Sigmoid colon (tissue), 7 donors: ENCODE measurements around the gene NEMP2. TPM values are rescaled to one million over a fixed set of nuclear protein-coding genes. Genes with fewer than 3 reads are reported as not detected.
"Not testable (repeated sequence)": the region's sequence is repeated elsewhere in the genome, so short reads cannot be mapped to it uniquely, and the experiment has no call there.

ENCODE experiments used
- DNase-seq: peaks from one replicate; pipeline ENCODE4 v3.0.0-alpha.2; 2019
- H3K27ac ChIP-seq, 4 donors: fragments of 200-600 bp; sonication (generic); one replicate each; pipeline ENCODE4 v1.5.1; 2016 to 2019; ENCODE audit warnings: mild to moderate bottlenecking in 1 of 4
- H3K27me3 ChIP-seq, 3 donors: fragments of 200-600 bp; sonication (generic); one replicate each; pipeline ENCODE4 v1.5.1; 2019; ENCODE audit warnings: mild to moderate bottlenecking in 1 of 3
- H3K36me3 ChIP-seq, 4 donors: fragments of 200-600 bp; sonication (generic); one replicate each; pipeline ENCODE4 v1.5.1; 2016 to 2019
- H3K4me1 ChIP-seq, 4 donors: fragments of 200-600 bp; sonication (generic); one replicate each; pipeline ENCODE4 v1.5.1; 2017 to 2019
- H3K4me3 ChIP-seq, 4 donors: fragments of 200-600 bp; sonication (generic); one replicate each; pipeline ENCODE4 v1.5.1; 2017 to 2019; ENCODE audit warnings: mild to moderate bottlenecking in 2 of 4, moderate library complexity in 1 of 4
- H3K9me3 ChIP-seq, 4 donors: fragments of 200-600 bp in 3 of 4; sonication (generic) in 3 of 4; one replicate each; pipeline versions ENCODE4 v1.5.1 to v1.6.1; 2013 to 2019
- EP300 ChIP-seq, 4 donors: sonication (generic); formaldehyde crosslinking; IDR thresholded peaks; one replicate each; pipeline ENCODE4 v1.6.1; 2017; ENCODE audit warnings: antibody characterized with exemption in 4 of 4
- POLR2A ChIP-seq, 2 donors: fragments of 450-650 bp; IDR thresholded peaks; one replicate each; pipeline ENCODE4 v1.6.1; 2016; ENCODE audit warnings: antibody characterized with exemption in 2 of 2, mild to moderate bottlenecking in 2 of 2, moderate library complexity in 2 of 2
- POLR2AphosphoS5 ChIP-seq, 4 donors: sonication (generic); formaldehyde crosslinking; IDR thresholded peaks; one replicate each; pipeline ENCODE4 v1.6.1; 2017; ENCODE audit warnings: antibody characterized with exemption in 4 of 4
- WGBS, 2 donors: extraction: QIAGEN DNeasy Blood & Tissue Kit; methylation state at CpG; one replicate each; pipeline ENCODE4 v1.1.7; 2013; 5-methylcytosine and 5-hydroxymethylcytosine counted together
- intact Hi-C: fragments of 100-400 bp; cut with DNase I; formaldehyde crosslinking; loops from one replicate; pipeline ENCODE4 v1.15.1; 2023
- polyA plus RNA-seq, 3 donors: library from polyadenylated mRNA; stranded (reverse); fragments of 200-250 nt; gene quantifications; one replicate each; pipeline ENCODE4 v1.2.3, GENCODE V29; 2013
- total RNA-seq, 4 donors: library from RNA; depleted of rRNA; stranded (reverse); fragments of >200 nt; gene quantifications; one replicate each; pipeline ENCODE4 v1.1.0, GENCODE V29; 2016
- TF ChIP-seq, protein P1 (sequence below), 4 experiments: fragments of 450-650 bp in 3 of 4; fragments of 200-600 bp in 1 of 4; IDR thresholded peaks; one replicate each; pipeline ENCODE4 v1.5.1; 2016 to 2019; ENCODE audit warnings: antibody characterized with exemption in 4 of 4, mild to moderate bottlenecking in 3 of 4, moderate library complexity in 2 of 4
- donor health status: healthy with polysubstance abuse.
- donor health status: Bipolar disorder and iron deficiency.
- donor health status: healthy.

NEMP2 gene
- total and polyA plus RNA-seq, 7 donors: 0.23 to 6.8 (median 3.1) TPM

DNA sequence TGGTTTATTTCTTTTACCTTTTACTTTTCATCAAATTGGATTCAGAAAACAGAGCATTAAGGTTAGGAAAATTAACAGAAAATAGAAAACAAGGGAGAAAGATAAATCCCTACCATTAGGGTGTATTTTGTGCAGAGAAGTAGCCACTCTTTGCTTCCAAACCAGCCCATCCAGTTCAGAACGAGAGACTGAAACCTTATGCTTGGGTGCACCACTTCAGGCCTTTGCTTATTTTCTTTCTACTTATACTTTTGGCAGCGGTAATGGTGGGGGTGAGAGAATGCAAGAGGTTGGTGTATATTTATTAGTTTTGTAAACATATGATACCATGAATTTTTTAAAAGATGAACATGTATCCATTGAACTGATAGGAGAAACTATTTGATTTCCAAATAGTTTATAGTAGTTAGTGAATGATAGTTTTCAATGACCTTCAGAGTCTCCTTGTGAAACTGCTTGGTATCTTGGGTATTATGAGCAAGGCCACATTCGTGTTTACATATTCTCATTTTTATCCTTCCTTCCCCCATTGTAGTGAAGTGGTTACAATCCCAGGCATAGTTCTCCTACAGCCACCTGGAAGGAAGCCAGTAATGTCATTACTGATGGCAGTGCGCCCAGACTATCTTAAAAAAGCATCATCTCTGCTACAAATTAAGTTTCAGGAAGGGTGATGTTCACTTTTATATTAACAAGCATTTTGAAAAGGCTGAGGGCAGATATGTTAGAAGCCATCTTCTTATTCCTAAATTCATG, 65.5 kb downstream of the NEMP2 start:
- Histone ChIP-seq H3K27me3 (no peaks in the 10 kb centered on the region), H3K9me3 (no peaks in the 10 kb centered on the region), H3K36me3 (peaks cover 0 to 6% (median 0%) of the 10 kb centered on the region in 4 donors), H3K4me1 (peaks cover 0 to 43% (median 41%) of the 10 kb centered on the region in 4 donors), H3K4me3 (no peak overlapping the region), H3K27ac (peak overlapping the region; percentile 80 to 87 (median 86))
- DNase-seq: peak; percentile 92
- TF ChIP-seq EP300 (IDR thresholded peaks at IDR 0.05): peak in 3 of 4 donors; percentile 36 to 72 (median 69)
- TF ChIP-seq, protein P1, sequence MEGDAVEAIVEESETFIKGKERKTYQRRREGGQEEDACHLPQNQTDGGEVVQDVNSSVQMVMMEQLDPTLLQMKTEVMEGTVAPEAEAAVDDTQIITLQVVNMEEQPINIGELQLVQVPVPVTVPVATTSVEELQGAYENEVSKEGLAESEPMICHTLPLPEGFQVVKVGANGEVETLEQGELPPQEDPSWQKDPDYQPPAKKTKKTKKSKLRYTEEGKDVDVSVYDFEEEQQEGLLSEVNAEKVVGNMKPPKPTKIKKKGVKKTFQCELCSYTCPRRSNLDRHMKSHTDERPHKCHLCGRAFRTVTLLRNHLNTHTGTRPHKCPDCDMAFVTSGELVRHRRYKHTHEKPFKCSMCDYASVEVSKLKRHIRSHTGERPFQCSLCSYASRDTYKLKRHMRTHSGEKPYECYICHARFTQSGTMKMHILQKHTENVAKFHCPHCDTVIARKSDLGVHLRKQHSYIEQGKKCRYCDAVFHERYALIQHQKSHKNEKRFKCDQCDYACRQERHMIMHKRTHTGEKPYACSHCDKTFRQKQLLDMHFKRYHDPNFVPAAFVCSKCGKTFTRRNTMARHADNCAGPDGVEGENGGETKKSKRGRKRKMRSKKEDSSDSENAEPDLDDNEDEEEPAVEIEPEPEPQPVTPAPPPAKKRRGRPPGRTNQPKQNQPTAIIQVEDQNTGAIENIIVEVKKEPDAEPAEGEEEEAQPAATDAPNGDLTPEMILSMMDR (IDR thresholded peaks at IDR 0.05): no peak
- TF ChIP-seq POLR2AphosphoS5 (IDR thresholded peaks at IDR 0.05): peak; percentile 60 to 89 (median 83)
- no peak for TF ChIP-seq POLR2A (IDR thresholded peaks at IDR 0.05)
- WGBS, 2 donors: 11 to 33% methylated on average over 4 of the region's 4 CpGs
- intact Hi-C loops: loop anchor here (2.0 to 5.0 kb wide), 2 partner anchors 60 to 178 kb away; partner anchors contain the start of genes MFSD6 and NAB1

DNA sequence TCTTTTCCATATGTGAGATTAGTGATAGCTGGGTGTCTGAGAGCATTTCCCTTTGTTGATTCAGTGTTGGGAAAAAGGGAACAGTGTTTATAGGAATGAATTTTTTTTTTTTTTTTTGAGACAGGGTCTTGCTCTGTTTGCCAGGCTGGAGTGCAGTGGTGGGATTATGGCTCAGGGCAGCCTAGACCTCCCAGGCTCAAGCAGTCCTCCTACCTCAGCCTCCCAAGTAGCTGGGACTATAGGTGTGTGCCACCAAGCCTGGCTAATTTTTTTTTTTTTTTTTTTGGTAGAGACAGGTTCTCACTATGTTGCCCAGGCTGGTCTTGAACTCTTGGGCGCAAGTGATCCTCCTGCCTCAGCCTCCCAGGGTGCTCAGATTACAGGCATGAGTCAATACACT, 66.2 kb downstream of the NEMP2 start:
- not testable (repeated sequence) for H3K27me3 ChIP-seq, H3K4me3 ChIP-seq, H3K9me3 ChIP-seq, DNase-seq, H3K36me3 ChIP-seq
- peaks cover 0 to 43% (median 41%) of the 10 kb centered on the region in 4 donors for H3K4me1 ChIP-seq
- WGBS, 2 donors: 73 to 94% methylated on average over 1 of the region's 1 CpG
- peak overlapping the region; percentile 80 to 87 (median 86) for H3K27ac ChIP-seq
- intact Hi-C loops: loop anchor here (2.0 to 5.0 kb wide), 2 partner anchors 60 to 179 kb away; partner anchors contain the start of genes MFSD6 and NAB1

DNA sequence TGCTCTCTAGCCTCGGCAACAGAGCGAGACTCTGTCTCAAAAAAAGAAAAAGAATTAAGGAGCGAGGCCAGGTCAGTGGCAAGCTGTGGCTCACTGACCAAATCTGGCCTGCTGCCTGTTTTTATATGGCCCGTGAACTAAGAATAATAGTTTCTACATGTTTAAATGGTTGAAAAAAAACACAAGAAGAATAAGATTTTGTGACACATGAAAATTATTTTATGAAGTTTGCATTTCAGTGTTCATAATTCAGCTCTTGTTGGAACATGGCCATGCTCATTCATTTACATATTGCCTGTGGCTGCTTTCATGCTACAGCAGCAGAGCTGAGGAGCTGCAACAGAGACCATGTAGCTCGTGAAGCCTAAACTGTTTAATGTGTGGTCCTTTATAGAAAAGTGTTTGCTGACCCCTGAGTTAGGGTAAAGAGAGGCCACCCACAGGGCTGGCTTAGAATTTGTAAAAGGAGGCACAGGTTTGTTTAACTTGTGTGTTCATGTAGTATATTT, 66.9 kb downstream of the NEMP2 start:
- Histone ChIP-seq H3K27ac (peak overlapping the region; percentile 80 to 87 (median 86)), H3K4me1 (peaks cover 0 to 43% (median 41%) of the 10 kb centered on the region in 4 donors), H3K4me3 (no peak overlapping the region), H3K36me3 (peaks cover 0 to 6% (median 0%) of the 10 kb centered on the region in 4 donors), H3K9me3 (no peaks in the 10 kb centered on the region), H3K27me3 (no peaks in the 10 kb centered on the region)
- intact Hi-C loops: loop anchor here (2.0 to 5.0 kb wide), 2 partner anchors 59 to 180 kb away; partner anchors contain the start of genes MFSD6 and NAB1
- peak in 2 of 4 donors; percentile 6 to 10 for TF ChIP-seq POLR2AphosphoS5 (IDR thresholded peaks at IDR 0.05)
- TF ChIP-seq POLR2A (IDR thresholded peaks at IDR 0.05): no peak
- no peak for DNase-seq
- 28 to 54% methylated on average over 5 of the region's 5 CpGs for WGBS, 2 donors

DNA sequence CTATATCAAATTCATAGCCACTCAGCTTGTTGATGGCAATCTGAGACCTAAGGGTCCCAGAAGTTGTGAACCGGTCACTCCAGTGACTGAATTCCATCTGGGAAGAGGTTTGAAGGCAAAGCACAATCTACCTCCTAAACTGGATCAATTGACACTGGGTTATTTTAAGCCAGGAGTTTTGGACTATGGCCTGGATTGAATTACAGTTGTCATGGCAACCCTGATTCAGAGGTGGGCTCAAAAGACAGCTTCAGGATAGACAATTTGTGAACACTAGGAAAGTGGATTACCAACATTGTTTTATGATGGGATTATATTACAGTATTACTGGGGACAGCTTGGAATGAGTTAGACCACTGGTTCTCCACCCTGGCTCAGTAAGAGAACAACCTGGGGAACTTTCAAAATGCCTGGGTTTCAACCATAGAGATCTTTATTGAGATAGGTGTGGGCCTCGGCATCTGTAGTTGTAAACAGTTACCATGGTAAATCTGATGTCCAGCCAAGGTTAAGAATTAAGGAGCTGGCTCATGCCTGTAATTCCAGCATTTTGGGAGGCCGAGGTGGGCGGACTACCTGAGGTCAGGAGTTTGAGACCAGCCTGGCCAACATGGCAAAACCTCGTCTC, 67.6 kb downstream of the NEMP2 start:
- H3K36me3 ChIP-seq: peaks cover 0 to 6% (median 0%) of the 10 kb centered on the region in 4 donors
- intact Hi-C loops: loop anchor here (5.0 kb wide), 1 partner anchor 180 kb away; the partner anchor contains the start of gene NAB1
- DNase-seq: no peak
- no peaks in the 10 kb centered on the region for H3K9me3 ChIP-seq
- TF ChIP-seq POLR2AphosphoS5 (IDR thresholded peaks at IDR 0.05) (no peak), POLR2A (IDR thresholded peaks at IDR 0.05) (no peak), EP300 (IDR thresholded peaks at IDR 0.05) (no peak)
- TF ChIP-seq, protein P1 (IDR thresholded peaks at IDR 0.05): no peak
- peaks cover 0 to 43% (median 41%) of the 10 kb centered on the region in 4 donors for H3K4me1 ChIP-seq
- 47 to 74% methylated on average over 5 of the region's 5 CpGs for WGBS, 2 donors
- H3K27ac ChIP-seq: peak overlapping the region; percentile 80 to 87 (median 86)
- no peaks in the 10 kb centered on the region for H3K27me3 ChIP-seq
- no peak overlapping the region for H3K4me3 ChIP-seq

DNA sequence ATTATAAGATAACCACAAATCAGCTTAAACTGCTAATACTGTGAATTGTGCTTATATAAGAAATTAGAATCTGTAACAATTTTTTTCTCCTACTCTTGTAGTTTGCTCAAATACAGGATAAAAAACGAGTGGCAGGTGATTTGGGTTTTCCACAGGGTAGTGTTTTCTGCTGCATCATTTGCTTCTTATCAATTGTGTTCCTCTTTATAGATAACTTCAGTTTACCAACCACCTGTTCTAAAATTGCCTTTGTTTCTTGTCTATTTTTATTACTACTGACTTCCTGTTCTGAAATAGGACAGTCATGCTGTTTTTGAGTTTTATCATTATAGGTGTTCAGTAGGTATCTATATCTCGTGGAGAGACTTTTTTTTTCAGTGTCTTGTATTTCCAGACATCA, 69.5 kb downstream of the NEMP2 start:
- Histone ChIP-seq H3K4me1 (peaks cover 0 to 36% (median 35%) of the 10 kb centered on the region in 4 donors), H3K4me3 (no peak overlapping the region), H3K27ac (no peak overlapping the region), H3K27me3 (no peaks in the 10 kb centered on the region), H3K9me3 (no peaks in the 10 kb centered on the region), H3K36me3 (no peaks in the 10 kb centered on the region)
- TF ChIP-seq EP300 (IDR thresholded peaks at IDR 0.05) (no peak), POLR2AphosphoS5 (IDR thresholded peaks at IDR 0.05) (no peak), POLR2A (IDR thresholded peaks at IDR 0.05) (no peak)
- TF ChIP-seq, protein P1 (IDR thresholded peaks at IDR 0.05): no peak
- DNase-seq: no peak
- 17 to 44% methylated on average over 2 of the region's 2 CpGs for WGBS, 2 donors
- intact Hi-C loops: loop anchor here (5.0 kb wide), 1 partner anchor 182 kb away; the partner anchor contains the start of gene NAB1
